GM21526 (cell line): ENCODE measurements around the gene LSP1.
"Not testable (repeated sequence)": the region's sequence is repeated elsewhere in the genome, so short reads cannot be mapped to it uniquely, and the experiment has no call there.

Experiments used
- ATAC-seq: cut with Tn5 transposase; IDR thresholded peaks from one replicate; pipeline ENCODE4 v1.9.1; 2021; ENCODE audit warnings: moderate library complexity; ENCODE audit not compliant: unreplicated experiment, low FRiP score

LSP1 gene

GRCh38 chr11:1875093-1875850, 22.4 kb downstream of the LSP1 start:
- no peak for ATAC-seq

DNA sequence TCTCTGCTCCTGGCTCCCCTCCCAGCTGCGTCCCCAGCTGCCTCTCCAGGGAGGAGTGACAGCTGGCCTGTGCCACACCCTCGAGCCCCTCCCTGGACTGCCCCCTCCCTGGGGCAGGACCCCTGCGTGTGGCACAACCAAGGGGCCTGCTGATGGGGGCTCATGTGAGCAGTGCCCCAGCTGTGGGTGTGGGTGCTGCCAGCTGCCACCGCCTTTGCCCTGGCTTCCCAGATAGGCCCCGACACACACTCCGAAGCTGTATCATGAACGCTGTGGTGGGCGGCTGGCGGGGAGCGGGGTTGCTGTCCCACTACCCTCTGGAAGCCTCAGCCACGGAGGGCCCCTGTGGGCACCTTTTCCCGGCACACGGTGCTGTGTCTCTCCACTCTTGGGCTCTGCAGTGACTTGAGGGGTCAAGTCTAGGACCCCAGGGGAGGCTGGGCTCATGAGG, 23.0 kb downstream of the LSP1 start:
- not testable (repeated sequence) for ATAC-seq

GRCh38 chr11:1876361-1877063, 23.6 kb downstream of the LSP1 start:
- no peak for ATAC-seq

GRCh38 chr11:1877211-1878136, 24.6 kb downstream of the LSP1 start:
- ATAC-seq, result no peak

GRCh38 chr11:1878137-1879031, 25.5 kb downstream of the LSP1 start:
- ATAC-seq, result no peak

DNA sequence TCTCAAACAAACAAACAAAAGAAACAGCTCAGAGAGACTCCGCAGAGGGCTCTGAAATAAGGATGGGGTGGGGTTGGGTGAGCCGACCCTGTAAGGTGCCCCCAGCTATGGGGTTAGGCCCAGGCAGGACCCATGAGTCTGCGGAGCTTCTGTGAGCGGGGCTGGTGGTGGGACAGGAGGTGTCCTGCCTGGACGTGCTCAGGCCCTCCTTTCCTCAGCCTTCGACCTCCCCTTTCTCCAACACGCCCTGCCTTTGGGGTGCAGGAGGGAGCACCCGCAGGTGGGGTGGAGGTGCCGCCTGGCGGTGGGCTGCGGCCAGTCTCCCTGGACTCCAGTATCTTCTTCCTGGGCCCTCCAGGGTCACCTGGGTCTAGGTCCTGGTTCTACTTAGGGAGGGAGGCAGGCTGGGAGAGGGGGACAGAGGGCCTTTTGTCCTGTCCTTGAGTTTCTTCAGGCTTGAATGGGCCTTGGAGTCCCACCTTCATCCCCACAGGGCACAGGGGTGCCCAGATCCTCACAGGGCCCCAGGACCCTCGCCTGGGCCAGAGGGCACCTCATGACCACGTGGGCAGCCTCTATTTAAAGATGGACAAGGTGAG, 26.6 kb downstream of the LSP1 start:
- no peak for ATAC-seq

GRCh38 chr11:1879941-1880720, 27.2 kb downstream of the LSP1 start:
- ATAC-seq, result no peak

- no peak for ATAC-seq
These were observed 28.0 kb downstream of the LSP1 start for GRCh38 chr11:1880746-1881441.

DNA sequence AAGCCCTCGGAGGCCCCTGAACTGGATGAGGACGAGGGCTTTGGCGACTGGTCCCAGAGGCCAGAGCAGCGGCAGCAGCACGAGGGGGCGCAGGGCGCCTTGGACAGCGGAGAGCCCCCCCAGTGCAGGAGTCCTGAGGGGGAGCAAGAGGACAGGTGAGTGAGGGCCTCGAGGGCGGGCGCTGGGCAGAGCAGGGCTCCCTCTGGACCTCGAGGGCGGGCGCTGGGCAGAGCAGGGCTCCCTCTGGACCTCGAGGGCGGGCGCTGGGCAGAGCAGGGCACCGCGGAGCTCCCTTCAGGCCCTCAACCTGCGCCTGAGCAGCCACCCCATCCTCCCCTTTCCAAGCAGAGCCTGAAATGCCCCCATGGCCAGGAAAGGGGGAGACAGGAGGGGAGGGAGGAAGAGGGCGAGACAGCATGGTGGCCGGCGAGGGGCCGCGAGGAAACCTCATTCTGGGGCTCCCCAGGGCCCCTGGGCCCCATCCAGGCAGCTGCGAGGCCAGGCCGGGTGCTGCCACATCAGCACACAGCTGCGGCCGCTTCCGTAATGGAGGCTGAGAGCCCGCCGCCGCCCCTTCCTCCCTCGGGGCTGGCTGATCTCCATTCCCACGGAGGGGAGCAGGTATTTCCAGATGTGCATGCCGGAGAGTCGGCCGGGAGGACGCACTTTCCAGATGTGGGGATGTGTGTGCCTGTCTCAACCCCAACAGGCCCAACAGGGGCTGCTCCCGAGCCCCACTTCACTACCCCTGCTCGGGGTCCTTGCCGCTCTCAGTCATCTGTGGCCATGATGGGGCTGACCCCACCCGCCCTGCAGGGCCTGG, 28.8 kb downstream of the LSP1 start:
- ATAC-seq, result no peak

DNA sequence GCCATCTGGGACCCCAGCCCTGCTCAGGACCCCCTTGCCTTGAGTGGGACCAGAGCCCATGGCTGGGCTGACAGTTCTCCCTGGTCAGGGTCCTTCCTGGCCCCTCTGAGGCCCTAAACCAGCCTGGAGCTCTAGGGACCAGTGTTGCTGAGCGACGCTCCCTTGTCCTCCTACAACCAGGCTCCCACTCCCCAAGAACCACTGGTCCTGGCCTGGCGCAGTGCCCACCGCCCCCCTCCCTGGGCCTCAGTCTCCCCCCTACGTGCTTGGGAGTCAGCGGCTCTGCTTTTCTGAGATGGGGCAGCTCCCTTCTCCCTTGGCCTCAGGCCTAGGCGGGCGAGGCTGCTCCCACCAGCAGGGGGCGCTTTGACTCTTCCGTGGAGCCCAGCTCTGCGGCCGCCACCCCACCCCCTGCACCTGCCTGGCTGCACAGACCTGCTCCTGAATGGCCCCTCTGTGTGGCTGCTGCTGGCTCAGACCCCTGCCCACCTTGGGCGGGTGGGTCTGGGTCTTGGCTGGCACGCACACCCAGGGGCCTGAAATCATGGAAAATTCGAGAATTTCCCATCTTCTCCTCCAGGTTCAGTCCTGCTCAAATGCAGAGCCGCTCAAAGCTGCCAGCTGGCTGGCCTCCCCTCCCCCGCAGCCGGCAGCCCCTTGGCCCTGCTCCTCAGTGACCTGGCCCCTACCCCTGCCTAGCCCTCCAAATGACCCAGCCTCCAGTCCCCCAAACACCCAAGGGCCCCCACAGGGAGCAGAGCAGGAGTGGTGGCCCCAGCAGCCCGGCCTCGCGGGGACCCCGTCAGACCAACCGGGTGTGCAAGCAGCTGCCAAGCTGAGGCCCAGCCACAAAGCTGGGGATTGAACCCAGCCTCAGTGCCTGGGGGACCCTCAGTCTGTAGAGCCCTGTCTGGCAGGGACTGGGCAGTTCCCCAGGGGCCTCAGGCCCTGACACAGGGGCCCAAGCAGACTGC, 29.7 kb downstream of the LSP1 start:
- no peak for ATAC-seq

- no peak for ATAC-seq
These were observed 30.7 kb downstream of the LSP1 start for GRCh38 chr11:1883346-1884302.

- no peak for ATAC-seq
These were observed 31.4 kb downstream of the LSP1 start for GRCh38 chr11:1884303-1884700.

- not testable (repeated sequence) for ATAC-seq
These were observed 33.7 kb downstream of the LSP1 start for GRCh38 chr11:1886551-1886950.

GRCh38 chr11:1887451-1888346, 34.8 kb downstream of the LSP1 start:
- no peak for ATAC-seq
